B cell (primary cell): ENCODE results near the gene DNAJB8.

ENCODE experiments used
- EZH2 ChIP-seq: IDR thresholded peaks from 2 replicates; pipeline ENCODE4 v1.6.1; 2012; ENCODE audit warnings: borderline replicate concordance, low read depth, mild to moderate bottlenecking, moderate library complexity, low read length; ENCODE audit not compliant: insufficient read depth, poor library complexity, severe bottlenecking
- TF ChIP-seq, protein P1 (sequence below): fragments of 200-600 bp; IDR thresholded peaks from one replicate; pipeline ENCODE4 v1.8.0; 2022; ENCODE audit warnings: antibody characterized with exemption, mild to moderate bottlenecking

DNA sequence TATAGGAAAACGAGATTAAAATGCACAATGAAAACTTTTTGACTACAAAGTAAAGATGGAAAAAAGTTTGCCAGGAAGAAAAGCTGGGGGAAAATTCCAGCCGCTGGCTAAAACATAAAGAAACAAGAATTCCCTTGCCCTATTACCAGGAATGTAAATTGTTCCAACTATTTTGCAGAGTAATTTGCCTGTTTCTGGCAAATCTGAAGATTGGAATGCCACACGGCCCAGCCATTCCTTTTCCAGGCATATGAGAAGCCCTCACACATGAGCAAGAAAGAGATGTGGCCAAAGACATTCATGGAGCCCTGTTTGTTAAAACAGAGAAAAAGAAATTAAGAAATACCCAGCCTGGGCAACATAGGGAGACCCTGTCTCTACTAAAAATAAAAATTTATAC, 34.7 kb upstream of the DNAJB8 start:
- TF ChIP-seq, protein P1, sequence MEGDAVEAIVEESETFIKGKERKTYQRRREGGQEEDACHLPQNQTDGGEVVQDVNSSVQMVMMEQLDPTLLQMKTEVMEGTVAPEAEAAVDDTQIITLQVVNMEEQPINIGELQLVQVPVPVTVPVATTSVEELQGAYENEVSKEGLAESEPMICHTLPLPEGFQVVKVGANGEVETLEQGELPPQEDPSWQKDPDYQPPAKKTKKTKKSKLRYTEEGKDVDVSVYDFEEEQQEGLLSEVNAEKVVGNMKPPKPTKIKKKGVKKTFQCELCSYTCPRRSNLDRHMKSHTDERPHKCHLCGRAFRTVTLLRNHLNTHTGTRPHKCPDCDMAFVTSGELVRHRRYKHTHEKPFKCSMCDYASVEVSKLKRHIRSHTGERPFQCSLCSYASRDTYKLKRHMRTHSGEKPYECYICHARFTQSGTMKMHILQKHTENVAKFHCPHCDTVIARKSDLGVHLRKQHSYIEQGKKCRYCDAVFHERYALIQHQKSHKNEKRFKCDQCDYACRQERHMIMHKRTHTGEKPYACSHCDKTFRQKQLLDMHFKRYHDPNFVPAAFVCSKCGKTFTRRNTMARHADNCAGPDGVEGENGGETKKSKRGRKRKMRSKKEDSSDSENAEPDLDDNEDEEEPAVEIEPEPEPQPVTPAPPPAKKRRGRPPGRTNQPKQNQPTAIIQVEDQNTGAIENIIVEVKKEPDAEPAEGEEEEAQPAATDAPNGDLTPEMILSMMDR = no peak
- TF ChIP-seq EZH2 = no peak
